HEK293 (cell line): ENCODE measurements around the gene KIF9.

Experiments used
- CTCF ChIP-seq: fragments of 450-650 bp; formaldehyde crosslinking; IDR thresholded peaks from 2 replicates; pipeline ENCODE4 v1.5.1; 2016; ENCODE audit warnings: missing biosample characterization, missing genetic modification characterization
- PRDM10 ChIP-seq: fragments of 450-650 bp; formaldehyde crosslinking; IDR thresholded peaks from 2 replicates; pipeline ENCODE4 v1.5.1; 2016; ENCODE audit warnings: missing biosample characterization, missing genetic modification characterization
- ZNF18 ChIP-seq: fragments of 450-650 bp; formaldehyde crosslinking; IDR thresholded peaks from 2 replicates; pipeline ENCODE4 v1.5.1; 2016; ENCODE audit warnings: missing biosample characterization, missing genetic modification characterization
- ZNF513 ChIP-seq: fragments of 450-650 bp; IDR thresholded peaks from 2 replicates; pipeline ENCODE4 v1.5.1; 2018; ENCODE audit warnings: missing biosample characterization, missing genetic modification characterization
- ZNF549 ChIP-seq: fragments of 450-650 bp; IDR thresholded peaks from 2 replicates; pipeline ENCODE4 v1.5.1; 2018; ENCODE audit warnings: missing biosample characterization, missing genetic modification characterization, mild to moderate bottlenecking, inconsistent platforms, moderate library complexity
- ZXDB ChIP-seq: fragments of 450-650 bp; formaldehyde crosslinking; IDR thresholded peaks from 2 replicates; pipeline ENCODE4 v1.5.1; 2016; ENCODE audit warnings: missing biosample characterization, missing genetic modification characterization

GRCh38 chr3:47261301-47261700, 21.3 kb downstream of the KIF9 start:
- no peak for TF ChIP-seq ZNF549 (tag by site-specific recombination)
- no peak for TF ChIP-seq PRDM10 (tag by site-specific recombination)
- no peak for TF ChIP-seq ZXDB (tag by site-specific recombination)
- TF ChIP-seq ZNF513 (tag by site-specific recombination) = no peak
- no peak for TF ChIP-seq ZNF18
- TF ChIP-seq CTCF = no peak
